Endothelial cell of umbilical vein (primary cell): ENCODE measurements around the gene IGSF9B. TPM values are rescaled to one million over a fixed set of nuclear protein-coding genes. Genes with fewer than 3 reads are reported as not detected.

Source experiments
- BruUV-seq: library from RNA; stranded (reverse); fragments of 400-500 nt; replicated peaks from 2 replicates; lab custom pipeline; 2021; lab: Mats Ljungman, UMichigan
- CTCF ChIA-PET: fragments of 300-600, 350-600 bp; sonication (Branson Sonifier 250); formaldehyde crosslinking; loops from one replicate; lab custom pipeline; 2021; ENCODE audit warnings: antibody characterized with exemption, inconsistent platforms; lab: Charles Lee
- POLR2A ChIA-PET: fragments of 300-600, 350-600 bp; sonication (Branson Sonifier 250); formaldehyde crosslinking; loops from one replicate; lab custom pipeline; 2021; ENCODE audit warnings: antibody characterized with exemption, inconsistent platforms; lab: Charles Lee
- DNase-seq: peaks from one replicate; pipeline ENCODE4 v3.0.0-alpha.2; 2011; ENCODE audit warnings: low read depth, low spot score
- FAIRE-seq: peaks from 2 replicates; lab custom pipeline; 2011; peaks lifted over from hg19 to GRCh38; lab: Jason Lieb, UNC
- H2AFZ ChIP-seq: 2 replicates; pipeline ENCODE4 v1.6.0; 2012; ENCODE audit warnings: low read depth, low read length, control low read depth, inconsistent platforms
- H3K27ac ChIP-seq: 2 replicates; pipeline ENCODE4 v1.5.1; 2011; ENCODE audit warnings: low read depth, mild to moderate bottlenecking, control low read depth, low read length, moderate library complexity; ENCODE audit not compliant: insufficient read depth
- H3K27me3 ChIP-seq, 2 experiments: 2 replicates each; pipeline versions ENCODE4 v1.6.0 to v1.6.1; 2011; ENCODE audit warnings: low read length in 2 of 2, mixed read lengths in 1 of 2; ENCODE audit not compliant: control insufficient read depth in 2 of 2, insufficient read depth in 2 of 2
- H3K36me3 ChIP-seq, 2 experiments: 2 replicates in 1 of 2; 3 replicates in 1 of 2; pipeline ENCODE4 v1.5.1; 2011; ENCODE audit warnings: low read length in 2 of 2, mild to moderate bottlenecking in 1 of 2, moderate library complexity in 1 of 2; ENCODE audit not compliant: control insufficient read depth in 2 of 2, insufficient read depth in 2 of 2; ENCODE audit errors: extremely low read depth in 1 of 2
- H3K4me1 ChIP-seq: 3 replicates; pipeline ENCODE4 v1.5.1; 2011; ENCODE audit warnings: mild to moderate bottlenecking, low read length; ENCODE audit not compliant: control insufficient read depth, insufficient read depth; ENCODE audit errors: extremely low read depth
- H3K4me2 ChIP-seq: 2 replicates; pipeline ENCODE4 v1.6.1; 2011; ENCODE audit warnings: low read length, control low read depth, mixed read lengths; ENCODE audit not compliant: insufficient read depth
- H3K4me3 ChIP-seq, 3 experiments: fragments of 200-600 bp in 1 of 3; sonication (generic), shearing (Covaris generic) in 1 of 3; replicated peaks in 1 of 3; 2 replicates each; pipeline ENCODE4 v1.5.1; 2011 to 2016; ENCODE audit warnings: control low read depth in 3 of 3, low read length in 3 of 3, mild to moderate bottlenecking in 2 of 3, inconsistent platforms in 1 of 3, low read depth in 1 of 3, moderate library complexity in 1 of 3; ENCODE audit not compliant: insufficient read depth in 1 of 3
- H3K79me2 ChIP-seq: 2 replicates; pipeline ENCODE4 v1.6.0; 2012; ENCODE audit warnings: low read length, inconsistent platforms; ENCODE audit not compliant: control insufficient read depth, insufficient read depth
- H3K9ac ChIP-seq: replicated peaks from 2 replicates; pipeline ENCODE3; 2011; ENCODE audit warnings: low read length, control low read depth; ENCODE audit not compliant: insufficient read depth; ENCODE audit errors: extremely low read depth
- H3K9me1 ChIP-seq: replicated peaks from 3 replicates; pipeline ENCODE4 v1.6.0; 2011; ENCODE audit warnings: mild to moderate bottlenecking, low read length; ENCODE audit not compliant: control insufficient read depth, insufficient read depth; ENCODE audit errors: extremely low read depth
- H3K9me3 ChIP-seq: replicated peaks from 2 replicates; pipeline ENCODE4 v1.5.1; 2012; ENCODE audit warnings: low read length, inconsistent platforms; ENCODE audit not compliant: control insufficient read depth, insufficient read depth
- H4K20me1 ChIP-seq: replicated peaks from 2 replicates; pipeline ENCODE3; 2011; ENCODE audit warnings: mild to moderate bottlenecking, low read length; ENCODE audit not compliant: control insufficient read depth, insufficient read depth; ENCODE audit errors: extremely low read depth
- EZH2 ChIP-seq: IDR thresholded peaks from 2 replicates; pipeline ENCODE4 v1.6.1; 2012; ENCODE audit warnings: borderline replicate concordance, low read depth, mild to moderate bottlenecking, moderate library complexity, low read length, inconsistent platforms; ENCODE audit not compliant: severe bottlenecking
- FOS ChIP-seq: IDR thresholded peaks from 2 replicates; pipeline ENCODE4 v1.6.1; 2011; ENCODE audit warnings: mild to moderate bottlenecking, low read length, moderate library complexity, borderline replicate concordance; ENCODE audit not compliant: insufficient read depth
- GATA2 ChIP-seq: IDR thresholded peaks from 2 replicates; pipeline ENCODE4 v1.7.0; 2011; ENCODE audit warnings: low read depth, mild to moderate bottlenecking, moderate library complexity, mixed read lengths, low read length; ENCODE audit not compliant: insufficient read length, insufficient read depth
- JUN ChIP-seq: IDR thresholded peaks from 2 replicates; pipeline ENCODE4 v1.6.1; 2011; ENCODE audit warnings: borderline replicate concordance, low read depth; ENCODE audit not compliant: insufficient read length, insufficient read depth
- MAX ChIP-seq: IDR thresholded peaks from 2 replicates; pipeline ENCODE4 v1.6.1; 2011; ENCODE audit not compliant: insufficient read depth, insufficient read length
- MYC ChIP-seq: IDR thresholded peaks from one replicate; pipeline ENCODE4 v1.6.1; 2011; ENCODE audit warnings: mild to moderate bottlenecking, low read depth, low read length
- POLR2A ChIP-seq: IDR thresholded peaks from 2 replicates; pipeline ENCODE4 v1.6.1; 2012; ENCODE audit warnings: low read depth, mild to moderate bottlenecking, control low read depth, low read length
- POLR2AphosphoS5 ChIP-seq: IDR thresholded peaks from 2 replicates; pipeline ENCODE4 v1.6.1; 2012; ENCODE audit warnings: low read depth, mild to moderate bottlenecking, control low read depth, low read length, moderate library complexity; ENCODE audit not compliant: insufficient read depth
- dilution Hi-C: fragments of 300-500 bp; cut with MboI; formaldehyde crosslinking; loops from one replicate; pipeline ENCODE4 v1.15.0; 2019; ENCODE audit warnings: low sequenced_read_pairs; ENCODE audit not compliant: extremely low pct_ligation_motif_present
- intact Hi-C: fragments of 100-400 bp; cut with micrococcal nuclease; formaldehyde crosslinking; loops from one replicate; pipeline ENCODE4 v1.10.0; 2022
- polyA plus RNA-seq, 4 experiments: library from polyadenylated mRNA; depleted of rRNA in 3 of 4; stranded (reverse) in 3 of 4; unstranded in 1 of 4; fragments of >200 nt; gene quantifications; 2 replicates each; pipeline versions ENCODE4 v1.2.1 to v1.2.3, GENCODE V29; 2011 to 2012; ENCODE audit warnings: missing spikeins in 1 of 4
- total RNA-seq: library from RNA; stranded (reverse); gene quantifications from 2 replicates; pipeline ENCODE4 v1.2.3, GENCODE V29; 2021
- TF ChIP-seq, protein P1 (sequence below), 2 donors: IDR thresholded peaks; 1 replicate in 1 of 2; 2 replicates in 1 of 2; pipeline ENCODE4 v1.5.1; 2011; ENCODE audit warnings: low read length in 2 of 2, mild to moderate bottlenecking in 2 of 2, moderate library complexity in 2 of 2, control low read depth in 1 of 2, inconsistent platforms in 1 of 2, low read depth in 1 of 2; ENCODE audit not compliant: insufficient read depth in 1 of 2; ENCODE audit errors: extremely low read depth in 1 of 2

The IGSF9B gene
- total and polyA plus RNA-seq, 2 donors (not counting 3 experiments of a cell fraction or from before 2014, with no cell fraction given): 0.15 to 0.18 TPM

GRCh38 chr11:133896028-133896427 is 60.7 kb downstream of the IGSF9B start:
- Histone ChIP-seq H3K4me2 (no peak overlapping the region), H3K9ac (no peak overlapping the region), H4K20me1 (no peaks in the 10 kb centered on the region), H3K4me1 (no peaks in the 10 kb centered on the region), H3K27ac (no peak overlapping the region), H3K9me3 (no peaks in the 10 kb centered on the region), H3K4me3 (no peak overlapping the region), H3K36me3 (no peaks in the 10 kb centered on the region), H2AFZ (no peak overlapping the region), H3K27me3 (no peaks in the 10 kb centered on the region), H3K79me2 (no peaks in the 10 kb centered on the region), H3K9me1 (no peaks in the 10 kb centered on the region)
- FAIRE-seq (no peak), DNase-seq (no peak)
- CTCF ChIA-PET: no interaction called here
- POLR2A ChIA-PET: no interaction called here
- dilution Hi-C loops (no loop called here), intact Hi-C loops (no loop called here)
- BruUV-seq: no TSS peak
- TF ChIP-seq FOS: no peak

- H3K9me1 ChIP-seq: no peaks in the 10 kb centered on the region
- no TSS peak for BruUV-seq
- ChIA-PET CTCF (no interaction called here), POLR2A (no interaction called here)
- TF ChIP-seq POLR2AphosphoS5 (no peak), EZH2 (no peak), FOS (no peak), MAX (no peak), MYC (no peak), GATA2 (no peak), POLR2A (no peak), JUN (no peak)
- TF ChIP-seq, protein P1, sequence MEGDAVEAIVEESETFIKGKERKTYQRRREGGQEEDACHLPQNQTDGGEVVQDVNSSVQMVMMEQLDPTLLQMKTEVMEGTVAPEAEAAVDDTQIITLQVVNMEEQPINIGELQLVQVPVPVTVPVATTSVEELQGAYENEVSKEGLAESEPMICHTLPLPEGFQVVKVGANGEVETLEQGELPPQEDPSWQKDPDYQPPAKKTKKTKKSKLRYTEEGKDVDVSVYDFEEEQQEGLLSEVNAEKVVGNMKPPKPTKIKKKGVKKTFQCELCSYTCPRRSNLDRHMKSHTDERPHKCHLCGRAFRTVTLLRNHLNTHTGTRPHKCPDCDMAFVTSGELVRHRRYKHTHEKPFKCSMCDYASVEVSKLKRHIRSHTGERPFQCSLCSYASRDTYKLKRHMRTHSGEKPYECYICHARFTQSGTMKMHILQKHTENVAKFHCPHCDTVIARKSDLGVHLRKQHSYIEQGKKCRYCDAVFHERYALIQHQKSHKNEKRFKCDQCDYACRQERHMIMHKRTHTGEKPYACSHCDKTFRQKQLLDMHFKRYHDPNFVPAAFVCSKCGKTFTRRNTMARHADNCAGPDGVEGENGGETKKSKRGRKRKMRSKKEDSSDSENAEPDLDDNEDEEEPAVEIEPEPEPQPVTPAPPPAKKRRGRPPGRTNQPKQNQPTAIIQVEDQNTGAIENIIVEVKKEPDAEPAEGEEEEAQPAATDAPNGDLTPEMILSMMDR (IDR thresholded peaks at IDR 0.05; ENCODE audit: extremely low read depth in 1 of 2, insufficient read depth in 1 of 2, low read depth in 1 of 2, low read length in 2 of 2): no peak
- no peak overlapping the region for H3K4me2 ChIP-seq
- FAIRE-seq: no peak
- no peaks in the 10 kb centered on the region for H3K4me1 ChIP-seq
- H3K36me3 ChIP-seq: no peaks in the 10 kb centered on the region
- no peaks in the 10 kb centered on the region for H3K79me2 ChIP-seq
- no peak overlapping the region for H3K27ac ChIP-seq
- dilution Hi-C loops: no loop called here
- DNase-seq: no peak
- no peak overlapping the region for H3K9ac ChIP-seq
- no peaks in the 10 kb centered on the region for H3K9me3 ChIP-seq
- no peak overlapping the region for H3K4me3 ChIP-seq
- intact Hi-C loops: no loop called here
- H2AFZ ChIP-seq: no peak overlapping the region
- no peaks in the 10 kb centered on the region for H3K27me3 ChIP-seq
- H4K20me1 ChIP-seq: no peaks in the 10 kb centered on the region
Measured at GRCh38 chr11:133895551-133895950, 61.2 kb downstream of the IGSF9B start.
